Forelimb muscle (tissue), 1 donor: ENCODE measurements around the gene MAGEB2. TPM values are rescaled to one million over a fixed set of nuclear protein-coding genes. Genes with fewer than 3 reads are reported as not detected.

ENCODE experiments used
- polyA plus RNA-seq: library from polyadenylated mRNA; unstranded; fragments of 120-200 nt; gene quantifications from one replicate; pipeline ENCODE4 v1.2.1, GENCODE V29; 2013; ENCODE audit not compliant: insufficient read length

Gene MAGEB2
- polyA plus RNA-seq, 1 donor, result not detected

Other genes starting within 250 kb of the MAGEB2 start
- gene MAGEB3, start 15.1 kb downstream of the MAGEB2 start, polyA plus RNA-seq, result not detected
- not detected for gene MAGEB4, start 26.4 kb downstream of the MAGEB2 start, polyA plus RNA-seq
- gene MAGEB1, start 31.6 kb downstream of the MAGEB2 start, polyA plus RNA-seq, result not detected
- gene NR0B1, start 93.8 kb downstream of the MAGEB2 start, polyA plus RNA-seq, result 0.47 TPM